NCI-H2171 treated with DMSO at 0.1 percent for 48 hours (cell line): Measurements from ENCODE around the gene TBX10.
"Not testable (repeated sequence)": the region's sequence is repeated elsewhere in the genome, so short reads cannot be mapped to it uniquely, and the experiment has no call there.

Experiments
- DNase-seq: peaks from one replicate; lab custom pipeline; 2025; lab: John Stamatoyannopoulos, UW

TBX10 gene

GRCh38 chr11:67639438-67639859 is at the start of gene TBX10:
TSS of gene TBX10 (minus strand) at chr11:67639763. CDS start at chr11:67639472, 291 bp downstream.
- DNase-seq = no peak

GRCh38 chr11:67689178-67689577 is 49.6 kb upstream of the TBX10 start:
- no peak for DNase-seq

- DNase-seq = no peak
Measured at GRCh38 chr11:67687986-67688385, 48.4 kb upstream of the TBX10 start.

- DNase-seq = not testable (repeated sequence)
Measured at GRCh38 chr11:67685641-67686332, 46.2 kb upstream of the TBX10 start.

- DNase-seq = not testable (repeated sequence)
Measured at GRCh38 chr11:67682126-67683034, 42.8 kb upstream of the TBX10 start.

- no peak for DNase-seq
Measured at GRCh38 chr11:67680696-67681470, 41.3 kb upstream of the TBX10 start.

- no peak for DNase-seq
Measured at GRCh38 chr11:67675058-67675747, 35.6 kb upstream of the TBX10 start.

GRCh38 chr11:67674442-67674871 is 34.9 kb upstream of the TBX10 start, which contains the start of gene ALDH3B2:
TSS of gene ALDH3B2 (minus strand) at chr11:67674623. CDS start at chr11:67666935, 7,688 bp downstream.
- no peak for DNase-seq

- DNase-seq = no peak
Measured at GRCh38 chr11:67673902-67674301, 34.3 kb upstream of the TBX10 start.

GRCh38 chr11:67673358-67673757 is 33.8 kb upstream of the TBX10 start:
- no peak for DNase-seq

- DNase-seq = no peak
Measured at GRCh38 chr11:67671211-67671520, 31.6 kb upstream of the TBX10 start.

- no peak for DNase-seq
Measured at GRCh38 chr11:67670316-67671210, 31.0 kb upstream of the TBX10 start.

GRCh38 chr11:67668192-67668551 is 28.6 kb upstream of the TBX10 start:
- DNase-seq = no peak

GRCh38 chr11:67667490-67668191 is 28.1 kb upstream of the TBX10 start:
- DNase-seq = no peak

GRCh38 chr11:67666676-67667489 is 27.3 kb upstream of the TBX10 start:
- DNase-seq = no peak

- DNase-seq = no peak
Measured at GRCh38 chr11:67666303-67666645, 26.7 kb upstream of the TBX10 start.

GRCh38 chr11:67665541-67666302 is 26.2 kb upstream of the TBX10 start:
- DNase-seq = no peak

- no peak for DNase-seq
Measured at GRCh38 chr11:67664696-67665540, 25.4 kb upstream of the TBX10 start.
